ENCODE measurements around the gene PKN2.

- TF ChIP-seq CTCF (IDR thresholded peaks at IDR 0.05) (no peak), POLR2A (IDR thresholded peaks at IDR 0.05) (no peak)
Measured at GRCh38 chr1:88685259-88685620, 1.2 kb downstream of the PKN2 start.

Measured in right lobe of liver (tissue), 4 donors.